Tibial artery (tissue), 4 donors: ENCODE measurements around the gene OPCML.

Experiments used
- DNase-seq, 2 donors: peaks; one replicate each; pipeline ENCODE4 v3.0.0-alpha.2; 2019
- H3K27ac ChIP-seq, 2 donors: fragments of 200-600 bp; sonication (generic) in 1 of 2; 1 replicate in 1 of 2; 2 replicates in 1 of 2; pipeline ENCODE4 v1.5.1; 2018 to 2019; ENCODE audit warnings: mild to moderate bottlenecking in 1 of 2
- H3K27me3 ChIP-seq, 2 donors: fragments of 200-600 bp; sonication (generic) in 1 of 2; one replicate each; pipeline versions ENCODE4 v1.5.1 to v1.6.0; 2016 to 2019
- H3K36me3 ChIP-seq, 3 donors: fragments of 200-600 bp; sonication (generic) in 2 of 3; one replicate each; pipeline ENCODE4 v1.5.1; 2016 to 2019; ENCODE audit warnings: mild to moderate bottlenecking in 2 of 3
- H3K4me1 ChIP-seq, 4 donors: fragments of 200-600 bp; sonication (generic) in 2 of 4; 1 replicate in 3 of 4; 2 replicates in 1 of 4; pipeline ENCODE4 v1.5.1; 2016 to 2019
- H3K4me3 ChIP-seq, 2 donors: fragments of 200-600 bp; sonication (generic) in 1 of 2; 1 replicate in 1 of 2; 2 replicates in 1 of 2; pipeline ENCODE4 v1.5.1; 2018 to 2019; ENCODE audit warnings: mild to moderate bottlenecking in 2 of 2
- H3K9me3 ChIP-seq, 3 donors: fragments of 200-600 bp; sonication (generic) in 1 of 3; one replicate each; pipeline ENCODE4 v1.5.1; 2016 to 2019
- CTCF ChIP-seq, 2 experiments: fragments of 200-600 bp in 1 of 2; fragments of 450-650 bp in 1 of 2; IDR thresholded peaks; one replicate each; pipeline ENCODE4 v1.5.1; 2017 to 2019; ENCODE audit warnings: antibody characterized with exemption in 2 of 2, mild to moderate bottlenecking in 1 of 2, moderate library complexity in 1 of 2
- intact Hi-C: fragments of 100-400 bp; cut with DNase I; formaldehyde crosslinking; loops from one replicate; pipeline ENCODE4 v1.15.0; 2023; ENCODE audit warnings: low total_unique reads

Gene OPCML

GRCh38 chr11:133107763-133108162, 424.5 kb downstream of the OPCML start:
- H3K27me3 ChIP-seq, result no peaks in the 10 kb centered on the region
- no peaks in the 10 kb centered on the region for H3K4me1 ChIP-seq
- no peak overlapping the region for H3K4me3 ChIP-seq
- H3K27ac ChIP-seq, result no peak overlapping the region
- no peak for DNase-seq
- intact Hi-C loops, result no loop called here
- no peaks in the 10 kb centered on the region for H3K9me3 ChIP-seq
- TF ChIP-seq CTCF (IDR thresholded peaks at IDR 0.05), result no peak
- H3K36me3 ChIP-seq, result no peaks in the 10 kb centered on the region

GRCh38 chr11:133107136-133107535, 425.2 kb downstream of the OPCML start:
- TF ChIP-seq CTCF (IDR thresholded peaks at IDR 0.05), result no peak
- DNase-seq, result no peak
- no peaks in the 10 kb centered on the region for H3K27me3 ChIP-seq

GRCh38 chr11:133106417-133106816, 425.9 kb downstream of the OPCML start:
- H3K9me3 ChIP-seq, result no peaks in the 10 kb centered on the region
- H3K27me3 ChIP-seq, result no peaks in the 10 kb centered on the region
- intact Hi-C loops, result no loop called here
- H3K36me3 ChIP-seq, result no peaks in the 10 kb centered on the region
- no peak for TF ChIP-seq CTCF (IDR thresholded peaks at IDR 0.05)
- no peak overlapping the region for H3K4me3 ChIP-seq
- DNase-seq, result no peak
- H3K27ac ChIP-seq, result no peak overlapping the region
- no peaks in the 10 kb centered on the region for H3K4me1 ChIP-seq

More at GRCh38 chr11:133107136-133107535, 425.2 kb downstream of the OPCML start:
- Histone ChIP-seq H3K27ac (no peak overlapping the region), H3K9me3 (no peaks in the 10 kb centered on the region), H3K4me3 (no peak overlapping the region), H3K4me1 (no peaks in the 10 kb centered on the region), H3K36me3 (no peaks in the 10 kb centered on the region)
- intact Hi-C loops, result no loop called here

GRCh38 chr11:133104009-133104744, 428.1 kb downstream of the OPCML start:
- Histone ChIP-seq H3K27me3 (no peaks in the 10 kb centered on the region), H3K27ac (no peak overlapping the region), H3K4me1 (no peaks in the 10 kb centered on the region), H3K4me3 (no peak overlapping the region), H3K36me3 (no peaks in the 10 kb centered on the region), H3K9me3 (no peaks in the 10 kb centered on the region)
- intact Hi-C loops, result no loop called here
- TF ChIP-seq CTCF (IDR thresholded peaks at IDR 0.05), result no peak
- DNase-seq, result no peak

GRCh38 chr11:133096981-133097380, 435.3 kb downstream of the OPCML start:
- no peak for TF ChIP-seq CTCF (IDR thresholded peaks at IDR 0.05)
- Histone ChIP-seq H3K4me3 (no peak overlapping the region), H3K4me1 (no peaks in the 10 kb centered on the region), H3K27me3 (no peaks in the 10 kb centered on the region), H3K27ac (no peak overlapping the region), H3K9me3 (peaks cover 0 to 9% (median 0%) of the 10 kb centered on the region in 3 donors), H3K36me3 (no peaks in the 10 kb centered on the region)
- intact Hi-C loops, result no loop called here
- DNase-seq, result no peak
